ENCODE measurements around the gene CSMD2.

CSMD2 gene

DNA sequence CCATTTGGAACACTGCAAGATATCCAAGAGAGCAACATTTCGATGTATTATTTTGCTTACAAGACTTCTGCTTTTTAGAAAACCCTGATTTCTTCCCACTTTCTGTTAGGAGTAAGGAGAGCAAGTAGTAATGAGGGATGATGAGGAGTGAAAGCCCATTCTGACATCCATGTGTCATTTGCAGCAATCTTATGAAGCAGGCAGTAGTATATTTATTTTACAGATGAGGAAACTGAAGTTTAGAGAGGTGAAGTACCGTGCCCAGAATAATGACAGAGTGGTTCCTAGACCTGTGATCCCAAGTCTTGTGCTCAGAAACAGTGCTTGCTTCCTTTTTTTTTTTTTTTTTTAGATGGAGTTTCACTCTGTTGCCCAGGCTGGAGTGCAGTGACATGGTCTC, 699.7 kb downstream of the CSMD2 start:
- DNase-seq: no peak

DNA sequence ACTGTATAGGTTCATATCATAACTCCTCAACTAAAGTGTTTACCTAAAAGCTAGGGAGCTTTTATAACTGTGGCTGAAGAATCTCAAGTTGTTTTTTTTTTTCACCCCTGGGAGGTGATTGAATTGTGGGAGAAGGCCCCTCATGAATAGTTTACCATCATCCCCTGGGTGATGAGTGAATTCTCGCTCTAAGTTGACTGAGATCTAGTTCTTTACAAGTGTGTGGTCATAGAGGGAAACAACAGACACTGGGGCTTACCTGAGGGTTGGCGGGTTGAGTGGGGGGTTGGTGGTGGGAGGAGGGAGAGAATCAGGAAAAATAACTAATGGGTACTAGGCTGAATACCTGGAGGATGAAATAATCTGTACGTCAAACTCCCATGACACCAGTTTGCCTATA, 700.5 kb downstream of the CSMD2 start:
- no peak for DNase-seq

Measured in activated CD4-positive, CD25-positive, alpha-beta regulatory T cell treated with anti-CD3 and anti-CD28 coated beads, Interleukin-2, amount 50 U/mL, for 72 hours (primary cell).